Stimulated activated CD8-positive, alpha-beta memory T cell treated with anti-CD3 and anti-CD28 coated beads, Interleukin-7, amount 100 ng/mL, for 24 hours (primary cell): ENCODE results near the gene TEAD1.

Source experiments
- DNase-seq: peaks from one replicate; pipeline ENCODE4 v3.0.0-alpha.2; 2020; ENCODE audit warnings: low read depth

The TEAD1 gene

GRCh38 chr11:12686246-12687060, 12.2 kb downstream of the TEAD1 start:
- no peak for DNase-seq

DNA sequence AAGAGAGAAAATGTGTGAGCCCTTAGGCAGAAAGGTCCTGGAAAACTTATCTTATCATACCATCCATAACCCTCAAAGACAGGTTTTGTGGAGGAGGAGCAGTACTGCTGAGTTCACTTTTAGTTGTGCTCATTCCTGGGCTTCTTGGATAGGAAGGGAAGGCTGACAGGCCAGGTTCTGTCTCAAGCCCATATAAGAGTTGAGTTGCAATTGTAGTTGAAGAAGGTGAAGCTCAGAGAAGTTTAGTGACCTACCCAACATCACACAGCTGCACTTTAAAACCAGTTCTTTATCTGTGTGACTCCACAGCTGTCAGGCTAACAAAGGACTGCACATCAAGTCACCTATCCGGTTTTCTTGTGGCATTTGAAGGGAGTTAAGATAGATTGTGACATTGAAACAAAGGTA, 13.0 kb downstream of the TEAD1 start:
- DNase-seq = no peak

- DNase-seq = no peak
These were observed 13.5 kb downstream of the TEAD1 start for GRCh38 chr11:12687740-12688139.

DNA sequence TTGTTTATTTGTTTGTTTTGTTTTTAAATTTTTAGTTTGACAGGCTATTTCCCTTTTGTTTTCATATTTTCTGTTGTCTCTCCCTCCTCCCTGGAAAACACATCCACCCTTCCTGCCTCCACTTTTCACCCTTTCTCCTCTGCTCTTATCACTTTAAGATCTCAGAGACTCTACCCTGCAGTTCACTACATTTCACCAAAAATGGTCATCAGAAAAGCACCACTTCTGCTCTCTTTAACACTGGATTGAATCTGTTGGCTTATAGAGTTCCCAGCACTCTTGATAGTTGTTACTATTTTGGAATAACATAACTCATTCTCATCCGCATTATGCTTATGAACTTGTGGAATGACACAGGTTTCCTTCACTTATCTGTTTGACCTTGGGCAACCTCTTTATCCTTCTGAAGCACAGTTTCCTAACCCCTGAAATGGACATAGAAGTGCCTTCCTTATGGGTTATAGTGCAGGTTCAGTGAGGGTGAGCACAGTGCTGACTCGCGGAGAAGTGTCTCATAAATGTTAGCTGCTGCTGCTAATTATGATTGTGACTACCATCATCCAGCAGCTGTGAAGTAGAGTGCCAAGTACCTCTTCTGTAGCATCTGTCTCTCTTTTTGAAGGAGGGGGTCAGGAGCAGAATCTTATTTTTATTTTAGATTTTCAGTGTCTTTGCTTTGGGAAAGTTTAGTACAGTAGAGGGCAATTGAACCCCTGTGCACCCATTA, 15.0 kb downstream of the TEAD1 start:
- DNase-seq = no peak

- DNase-seq = no peak
These were observed 16.4 kb downstream of the TEAD1 start for GRCh38 chr11:12690663-12691062.

GRCh38 chr11:12691473-12691872, 17.3 kb downstream of the TEAD1 start:
- DNase-seq = no peak

DNA sequence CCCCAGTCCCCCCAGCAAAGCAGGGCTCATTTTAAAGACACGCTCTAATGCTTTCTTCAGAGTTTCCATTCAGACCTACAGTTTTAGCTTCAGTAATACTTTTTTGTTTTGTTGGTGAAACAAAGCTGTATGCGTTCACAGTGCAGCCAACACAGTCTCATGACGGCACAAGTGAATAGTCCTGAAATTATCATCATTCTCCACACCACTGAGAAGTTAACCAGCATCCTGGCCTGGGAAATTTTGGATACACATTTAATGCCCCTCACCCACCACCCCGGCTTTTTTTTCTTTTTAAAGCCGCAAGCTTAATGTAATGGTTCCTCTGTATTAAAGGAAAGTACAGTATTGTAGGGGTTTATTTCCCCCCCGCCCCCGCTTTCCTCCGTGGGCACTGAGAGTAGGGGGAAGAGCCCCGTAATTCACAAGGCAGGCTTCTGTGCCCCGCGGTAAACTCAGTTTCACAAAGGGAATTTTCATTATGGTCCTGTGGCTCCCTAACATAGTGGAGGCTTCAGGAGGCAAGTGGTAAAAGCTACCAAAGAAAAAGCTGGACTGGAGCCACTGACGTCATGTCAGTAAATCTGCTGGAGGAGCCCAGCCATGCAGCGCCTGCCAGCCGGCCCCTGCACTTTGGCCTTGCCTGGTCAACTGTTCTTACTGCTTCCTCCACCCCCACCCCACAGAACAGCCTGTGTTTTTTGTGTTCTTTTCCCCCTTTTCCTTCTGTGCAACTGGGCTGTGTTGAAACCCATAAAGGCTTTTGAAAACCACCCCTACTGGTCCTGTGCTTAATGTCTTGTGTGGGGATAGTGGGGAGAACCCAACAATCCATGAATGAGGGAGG, 18.2 kb downstream of the TEAD1 start:
- DNase-seq = no peak

- no peak for DNase-seq
These were observed 18.9 kb downstream of the TEAD1 start for GRCh38 chr11:12693094-12693478.

- no peak for DNase-seq
These were observed 19.4 kb downstream of the TEAD1 start for GRCh38 chr11:12693479-12694182.

- DNase-seq = no peak
These were observed 19.9 kb downstream of the TEAD1 start for GRCh38 chr11:12694183-12694531.

GRCh38 chr11:12695221-12695794, 21.1 kb downstream of the TEAD1 start:
- DNase-seq = no peak

DNA sequence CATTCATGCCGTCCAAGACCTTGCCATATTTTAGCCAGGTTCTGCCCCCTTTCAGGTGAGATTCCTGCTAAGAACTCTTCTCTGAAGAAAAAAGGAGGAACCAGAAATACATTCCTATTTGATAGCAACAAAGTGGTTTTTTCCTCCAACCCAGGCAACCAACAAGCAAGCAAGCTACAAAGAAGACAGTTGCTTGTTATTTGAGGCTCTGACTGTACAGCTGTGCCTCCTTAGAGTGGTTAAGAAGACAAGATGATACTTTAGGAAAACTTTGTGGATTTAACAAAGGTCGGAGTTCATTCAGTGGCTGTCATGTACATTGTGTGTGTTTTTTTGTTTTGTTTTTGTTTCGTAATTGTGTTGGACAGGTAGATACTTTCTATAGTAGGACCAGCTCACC, 21.7 kb downstream of the TEAD1 start:
- DNase-seq = no peak

GRCh38 chr11:12696911-12697581, 22.8 kb downstream of the TEAD1 start:
- no peak for DNase-seq

DNA sequence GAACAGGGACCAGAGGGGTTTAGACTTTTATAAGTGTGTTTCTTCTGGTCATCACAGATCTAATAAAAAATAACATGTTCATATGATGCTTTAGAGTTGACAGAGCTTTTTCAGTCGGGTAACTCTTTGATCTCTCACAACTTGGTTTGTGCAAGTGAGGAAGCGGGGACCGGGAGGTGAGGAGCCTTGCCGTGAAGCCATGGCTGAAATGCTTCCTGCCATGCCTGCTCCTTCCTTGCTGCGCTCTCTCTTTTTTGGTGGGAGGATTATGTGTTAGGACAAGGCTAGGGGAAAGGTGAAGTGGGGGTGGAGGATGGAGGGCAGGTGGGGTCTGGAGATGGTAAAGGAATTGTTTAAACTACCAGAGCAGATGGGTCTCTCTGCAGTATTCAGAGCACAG, 23.8 kb downstream of the TEAD1 start:
- DNase-seq = no peak

DNA sequence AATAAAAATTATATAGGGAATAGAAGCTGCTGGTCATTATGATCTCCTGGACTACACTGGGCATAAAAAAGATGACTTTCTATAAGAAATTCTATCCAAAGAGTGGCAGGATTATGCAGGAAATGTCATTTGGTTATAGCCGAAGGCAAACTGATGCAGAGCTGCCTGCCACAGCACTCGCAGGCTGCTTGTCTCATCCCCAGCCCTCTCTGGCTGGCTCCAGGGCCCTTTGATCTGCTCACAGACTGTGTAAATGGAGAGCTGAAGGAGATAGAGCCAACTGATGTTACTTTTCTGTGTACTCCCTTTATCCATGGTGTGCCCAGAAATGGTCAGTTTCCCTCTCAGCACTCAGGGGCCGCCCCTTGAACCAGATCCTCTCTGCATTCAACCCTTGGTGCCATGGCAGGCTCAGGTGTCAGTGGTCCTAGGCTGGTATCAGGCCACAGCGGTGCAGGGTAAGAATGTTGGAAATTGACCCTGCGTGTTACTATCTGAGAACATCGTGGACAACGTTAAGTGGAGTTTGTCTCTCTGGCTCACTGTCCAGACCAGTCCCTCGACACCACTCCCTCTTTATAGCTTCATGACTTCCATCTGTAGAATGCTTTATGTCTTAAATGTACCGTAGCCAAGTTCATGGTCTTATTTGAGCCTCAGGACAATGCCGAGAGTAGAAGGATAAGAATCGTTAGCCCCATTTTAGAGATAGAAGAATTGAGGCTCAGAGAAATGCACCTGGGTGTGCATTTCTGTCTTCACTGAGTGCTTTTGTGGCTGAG, 27.8 kb downstream of the TEAD1 start:
- no peak for DNase-seq

DNA sequence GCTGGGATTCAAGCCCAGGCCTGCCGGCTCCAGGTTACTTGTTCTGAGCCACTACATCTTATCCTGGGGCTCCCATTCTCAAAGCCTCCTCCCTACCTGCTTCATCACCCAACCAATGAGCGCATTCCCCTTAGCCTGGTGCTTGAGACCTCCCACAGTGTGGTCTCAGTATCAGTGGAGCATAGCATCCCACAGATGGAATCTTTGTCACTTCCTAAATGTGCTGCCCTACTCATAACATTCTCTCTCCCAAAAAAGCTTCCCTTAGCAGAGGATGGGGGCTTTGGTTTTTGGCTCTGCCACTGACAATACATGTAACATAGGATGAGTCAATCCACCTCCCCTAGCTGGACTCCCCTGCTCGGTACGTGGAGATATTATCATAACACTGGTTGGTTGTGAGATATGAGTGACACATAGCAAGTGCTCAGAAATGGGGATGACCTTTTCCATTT, 28.8 kb downstream of the TEAD1 start:
- DNase-seq = no peak

DNA sequence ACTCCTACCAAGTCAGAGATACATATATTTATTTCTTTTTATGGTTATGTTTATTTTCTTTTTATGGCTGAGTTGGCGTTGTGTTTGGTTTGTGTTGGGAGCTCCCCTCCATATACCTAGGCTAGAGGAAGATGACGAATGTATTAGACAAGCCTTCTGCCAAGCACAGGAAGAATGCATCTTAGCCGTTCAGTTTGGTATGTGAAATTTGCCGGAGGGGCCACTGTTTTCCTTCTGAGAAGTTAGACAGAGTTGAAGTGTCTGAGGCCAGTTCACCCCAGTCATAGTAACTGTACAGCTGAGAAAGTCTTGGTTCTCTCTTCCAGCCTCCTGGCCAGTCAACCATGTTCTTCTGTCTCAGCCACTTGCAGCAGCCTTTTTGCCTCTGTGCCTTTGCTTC, 29.8 kb downstream of the TEAD1 start:
- DNase-seq = no peak

DNA sequence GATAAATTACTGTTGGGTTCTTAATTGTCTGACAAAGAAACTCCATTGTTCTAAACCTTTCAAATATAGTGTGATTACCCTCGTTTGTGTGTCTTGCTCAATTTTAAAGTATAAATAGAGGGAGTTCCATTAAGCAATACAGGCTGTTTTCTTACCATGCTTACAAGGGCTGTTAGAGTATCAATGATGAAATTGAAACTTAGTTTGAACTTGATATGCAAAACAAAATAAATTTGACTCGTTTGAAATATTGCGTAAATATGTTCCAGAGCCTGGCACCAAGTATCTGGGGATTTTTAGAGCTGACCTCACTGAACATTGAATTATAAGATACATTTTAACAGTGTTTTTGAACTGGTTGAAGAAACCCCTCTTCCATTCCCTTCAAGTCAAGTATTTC, 31.7 kb downstream of the TEAD1 start:
- DNase-seq = no peak

GRCh38 chr11:12706545-12707499, 32.6 kb downstream of the TEAD1 start:
- DNase-seq = no peak
